RCC 7860 (cell line): ENCODE measurements around the gene DBNDD2.
A peak's percentile ranks its signal among the peaks of the same experiment; 100 is the strongest.

Experiments used
- DNase-seq: peaks from one replicate; pipeline ENCODE4 v3.0.0-alpha.2; 2015; ENCODE audit warnings: low spot score
- FAIRE-seq: peaks from 2 replicates; lab custom pipeline; 2012; peaks lifted over from hg19 to GRCh38; lab: Jason Lieb, UNC

DBNDD2 gene

GRCh38 chr20:45407783-45408645, at the start of gene DBNDD2:
Gene DBNDD2 (plus strand): TSS chr20:45408289. CDS start chr20:45408468, 179 bp downstream.
- DNase-seq (no peak), FAIRE-seq (no peak)

GRCh38 chr20:45359069-45359405, 49.1 kb upstream of the DBNDD2 start:
- DNase-seq (peak; percentile 54), FAIRE-seq (peak; percentile 36)

GRCh38 chr20:45359406-45360148, 48.5 kb upstream of the DBNDD2 start:
- DNase-seq: peak; percentile 88
- peak; percentile 79 for FAIRE-seq

GRCh38 chr20:45361793-45362192, 46.3 kb upstream of the DBNDD2 start:
- FAIRE-seq (no peak), DNase-seq (no peak)

GRCh38 chr20:45362804-45363610, 45.1 kb upstream of the DBNDD2 start, which contains the start of gene SYS1:
Gene SYS1 (plus strand): TSS chr20:45363156. CDS start chr20:45363532, 376 bp downstream.
- peak; percentile 86 for FAIRE-seq
- DNase-seq: peak; percentile 100

GRCh38 chr20:45363611-45364492, 44.2 kb upstream of the DBNDD2 start:
- DNase-seq (no peak), FAIRE-seq (no peak)

GRCh38 chr20:45365444-45365970, 42.6 kb upstream of the DBNDD2 start:
- no peak for FAIRE-seq

GRCh38 chr20:45366192-45366591, 41.9 kb upstream of the DBNDD2 start:
- DNase-seq: no peak
- FAIRE-seq: no peak

More at GRCh38 chr20:45365444-45365970, 42.6 kb upstream of the DBNDD2 start:
- DNase-seq: no peak

GRCh38 chr20:45366631-45367030, 41.5 kb upstream of the DBNDD2 start:
- DNase-seq: no peak
- no peak for FAIRE-seq

GRCh38 chr20:45367126-45367525, 41.0 kb upstream of the DBNDD2 start:
- FAIRE-seq: no peak

GRCh38 chr20:45368221-45368980, 39.7 kb upstream of the DBNDD2 start:
- no peak for DNase-seq
- no peak for FAIRE-seq

More at GRCh38 chr20:45367126-45367525, 41.0 kb upstream of the DBNDD2 start:
- no peak for DNase-seq

- no peak for DNase-seq
Observed at GRCh38 chr20:45370571-45371160, 37.4 kb upstream of the DBNDD2 start.

GRCh38 chr20:45372241-45372640, 35.8 kb upstream of the DBNDD2 start:
- DNase-seq: no peak
- no peak for FAIRE-seq

More at GRCh38 chr20:45370571-45371160, 37.4 kb upstream of the DBNDD2 start:
- FAIRE-seq: no peak

GRCh38 chr20:45372646-45373352, 35.3 kb upstream of the DBNDD2 start:
- DNase-seq: no peak
- no peak for FAIRE-seq

GRCh38 chr20:45373353-45374100, 34.6 kb upstream of the DBNDD2 start:
- FAIRE-seq (no peak), DNase-seq (peak; percentile 35)

GRCh38 chr20:45374101-45374467, 34.0 kb upstream of the DBNDD2 start:
- no peak for DNase-seq
- FAIRE-seq: no peak

GRCh38 chr20:45374966-45375365, 33.1 kb upstream of the DBNDD2 start:
- FAIRE-seq (no peak), DNase-seq (no peak)
